Heart left ventricle (tissue), 16 donors: ENCODE data around the gene AKAP10. TPM values are rescaled to one million over a fixed set of nuclear protein-coding genes. Genes with fewer than 3 reads are reported as not detected.

Source experiments
- ATAC-seq, 4 donors: fragments of 200-7000 bp; cut with Tn5 transposase; one replicate each; pipeline ENCODE4 v1.9.1; 2020 to 2022; ENCODE audit warnings: moderate library complexity in 4 of 4, mild to moderate bottlenecking in 3 of 4, moderate number of reproducible peaks in 1 of 4
- DNase-seq, 5 donors: peaks; one replicate each; pipeline ENCODE4 v3.0.0-alpha.2; 2020
- H3K27ac ChIP-seq, 12 donors: fragments of 200-600 bp; sonication (generic) in 4 of 12; one replicate each; pipeline versions ENCODE4 v1.5.0 to v1.8.0; 2016 to 2022; ENCODE audit warnings: mild to moderate bottlenecking in 2 of 12
- H3K27me3 ChIP-seq, 9 donors: fragments of 200-600 bp; sonication (generic) in 2 of 9; one replicate each; pipeline versions ENCODE4 v1.5.1 to v1.8.0; 2016 to 2022; ENCODE audit warnings: mild to moderate bottlenecking in 3 of 9
- H3K36me3 ChIP-seq, 9 donors: fragments of 200-600 bp; sonication (generic) in 2 of 9; one replicate each; pipeline versions ENCODE4 v1.5.0 to v1.8.0; 2018 to 2022; ENCODE audit warnings: mild to moderate bottlenecking in 2 of 9
- H3K4me1 ChIP-seq, 12 donors: fragments of 200-600 bp; sonication (generic) in 4 of 12; one replicate each; pipeline versions ENCODE4 v1.5.0 to v1.8.0; 2016 to 2022; ENCODE audit warnings: mild to moderate bottlenecking in 3 of 12
- H3K4me3 ChIP-seq, 12 donors: fragments of 200-600 bp; sonication (generic) in 4 of 12; one replicate each; pipeline versions ENCODE4 v1.5.0 to v1.8.0; 2017 to 2022; ENCODE audit warnings: mild to moderate bottlenecking in 9 of 12, moderate library complexity in 4 of 12
- H3K9me3 ChIP-seq, 12 donors: fragments of 200-600 bp; sonication (generic) in 4 of 12; one replicate each; pipeline versions ENCODE4 v1.5.0 to v1.8.0; 2016 to 2022; ENCODE audit warnings: mild to moderate bottlenecking in 1 of 12
- POLR2A ChIP-seq, 2 donors: fragments of 450-650 bp; IDR thresholded peaks; one replicate each; pipeline ENCODE4 v1.6.1; 2017; ENCODE audit warnings: antibody characterized with exemption in 2 of 2, mild to moderate bottlenecking in 2 of 2, moderate library complexity in 2 of 2
- WGBS, 4 donors: extraction: QIAGEN DNeasy Blood & Tissue Kit in 2 of 4; methylation state at CpG; one replicate each; pipeline versions ENCODE4 v1.1.5 to v1.1.7; 2013 to 2018; 5-methylcytosine and 5-hydroxymethylcytosine counted together
- intact Hi-C, 10 donors: fragments of 100-400 bp; cut with DNase I; formaldehyde crosslinking; loops; one replicate each; pipeline versions ENCODE4 v1.11.1 to v1.14.2; 2022
- polyA plus RNA-seq, 2 donors: library from polyadenylated mRNA; stranded (reverse); fragments of 200-250 nt; gene quantifications; one replicate each; pipeline ENCODE4 v1.2.3, GENCODE V29; 2013
- total RNA-seq, 9 donors: library from RNA; depleted of rRNA in 2 of 9; stranded (reverse); fragments of >200 nt in 2 of 9; fragmentation: NEBNext Ultra II Directional in 3 of 9; extraction: Animal tissue kit (Norgen Biotek cat#: 25700) in 3 of 9; gene quantifications; one replicate each; pipeline versions ENCODE4 v1.1.0 to v1.2.4, GENCODE V29; 2016 to 2023
- TF ChIP-seq, protein P1 (sequence below), 12 donors: fragments of 200-600 bp; sonication (generic) in 4 of 12; IDR thresholded peaks; one replicate each; pipeline versions ENCODE4 v1.5.0 to v1.8.0; 2018 to 2022; ENCODE audit warnings: antibody characterized with exemption in 12 of 12, mild to moderate bottlenecking in 5 of 12
- donor health status: ischemic (EF 13 %, LVEDD 7.1; RV severe dilation, severe dysfunction).
- donor health status: healthy with polysubstance abuse.
- donor health status: DM: no; HTN: yes; CAD: no.
- donor health status: DM: no; HTN: no; CAD: no.
- donor health status: ischemic (EF 25% LVEDD 6.9; RV normal size, moderate dysfunction).
- donor health status: ischemic (EF 25% LVEDD 5.7; RV mildly dilated, moderate dysfunction).
- donor health status: healthy.
- donor health status: DM: yes; HTN: yes; CAD: no.
- donor health status: ischemic (EF 35%, LVEDD 5.7; RV mildly dilated, moderate dysfunction).
- donor health status: nonischemic (EF 11% LVEDD 7.7; RV severe dilation, severe dysfunction).
- donor health status: DM: yes; HTN: yes; CAD: no.
- donor health status: PGD.
- donor health status: ischemic (EF 29% LVEDD 5.4; RV normal size, mild dysfunction).
- donor health status: nonischemic (EF 23%, LVEDD 6.1; RV moderate dilation, normal function).

The AKAP10 gene
- total and polyA plus RNA-seq, 11 donors, result 4.4 to 25.0 (median 13.7) TPM

DNA sequence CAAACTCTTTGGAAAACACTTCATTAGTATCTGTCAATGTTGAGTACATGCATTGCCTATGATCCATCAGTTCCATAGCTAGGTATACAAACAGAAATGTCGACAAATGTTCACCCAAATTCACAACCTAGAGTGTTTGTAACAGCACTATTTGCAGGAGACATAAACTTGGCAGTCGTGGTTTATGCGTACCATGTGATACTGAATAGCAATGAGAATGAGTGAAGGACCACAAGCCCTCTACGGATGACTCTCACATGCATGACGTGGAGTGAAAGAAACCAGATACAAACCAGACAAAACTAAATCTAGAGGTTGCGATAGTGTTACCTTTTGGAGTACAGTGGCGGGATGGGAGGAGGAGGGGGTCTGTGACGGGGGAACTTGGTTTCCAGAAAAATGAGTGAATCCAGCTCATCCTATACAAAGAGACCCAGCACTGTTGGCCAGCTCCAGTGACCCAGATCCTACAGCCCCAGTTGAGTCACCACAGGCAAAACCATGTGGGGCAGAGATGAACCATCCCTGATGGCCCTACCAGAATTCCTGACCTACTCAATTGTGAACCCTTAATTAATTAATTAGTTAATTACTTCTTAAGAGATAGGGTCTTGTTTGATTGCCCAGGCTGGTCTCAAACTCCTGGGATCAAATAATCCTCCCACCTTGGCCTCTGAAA, 94.0 kb downstream of the AKAP10 start:
- no peaks in the 10 kb centered on the region for H3K9me3 ChIP-seq
- no peaks in the 10 kb centered on the region for H3K27me3 ChIP-seq
- intact Hi-C loops, result no loop called here
- DNase-seq (no peak), ATAC-seq (peak in 3 of 4 donors; percentile 46 to 62 (median 58))
- H3K4me1 ChIP-seq, result peaks cover 0 to 4% (median 0%) of the 10 kb centered on the region in 12 donors
- no peaks in the 10 kb centered on the region for H3K36me3 ChIP-seq
- TF ChIP-seq POLR2A (IDR thresholded peaks at IDR 0.05), result no peak
- TF ChIP-seq, protein P1, sequence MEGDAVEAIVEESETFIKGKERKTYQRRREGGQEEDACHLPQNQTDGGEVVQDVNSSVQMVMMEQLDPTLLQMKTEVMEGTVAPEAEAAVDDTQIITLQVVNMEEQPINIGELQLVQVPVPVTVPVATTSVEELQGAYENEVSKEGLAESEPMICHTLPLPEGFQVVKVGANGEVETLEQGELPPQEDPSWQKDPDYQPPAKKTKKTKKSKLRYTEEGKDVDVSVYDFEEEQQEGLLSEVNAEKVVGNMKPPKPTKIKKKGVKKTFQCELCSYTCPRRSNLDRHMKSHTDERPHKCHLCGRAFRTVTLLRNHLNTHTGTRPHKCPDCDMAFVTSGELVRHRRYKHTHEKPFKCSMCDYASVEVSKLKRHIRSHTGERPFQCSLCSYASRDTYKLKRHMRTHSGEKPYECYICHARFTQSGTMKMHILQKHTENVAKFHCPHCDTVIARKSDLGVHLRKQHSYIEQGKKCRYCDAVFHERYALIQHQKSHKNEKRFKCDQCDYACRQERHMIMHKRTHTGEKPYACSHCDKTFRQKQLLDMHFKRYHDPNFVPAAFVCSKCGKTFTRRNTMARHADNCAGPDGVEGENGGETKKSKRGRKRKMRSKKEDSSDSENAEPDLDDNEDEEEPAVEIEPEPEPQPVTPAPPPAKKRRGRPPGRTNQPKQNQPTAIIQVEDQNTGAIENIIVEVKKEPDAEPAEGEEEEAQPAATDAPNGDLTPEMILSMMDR (IDR thresholded peaks at IDR 0.05), result no peak
- 43 to 57% (median 52%) methylated on average over 8 of the region's 8 CpGs for WGBS, 4 donors
- H3K27ac ChIP-seq, result no peak overlapping the region
- no peak overlapping the region for H3K4me3 ChIP-seq

DNA sequence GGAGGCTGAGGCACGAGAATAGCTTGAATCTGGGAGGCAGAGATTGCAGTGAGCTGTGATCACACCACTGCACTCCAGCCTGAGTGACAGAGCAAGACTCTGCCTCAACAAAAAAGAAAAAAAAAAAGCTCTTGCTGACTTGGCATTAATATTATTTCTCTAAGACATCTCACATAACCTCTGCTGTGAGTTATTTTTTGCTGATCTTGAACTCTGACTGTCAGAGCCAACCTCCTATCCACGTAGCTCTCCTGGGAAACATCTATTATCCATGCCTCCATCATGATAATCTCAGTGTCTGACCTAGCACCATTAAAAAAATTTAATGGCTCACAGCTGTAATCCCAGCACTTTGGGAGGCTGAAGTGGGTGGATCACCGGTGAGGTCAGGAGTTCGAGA, 97.2 kb downstream of the AKAP10 start:
- Histone ChIP-seq H3K27ac (no peak overlapping the region), H3K27me3 (no peaks in the 10 kb centered on the region), H3K4me1 (peaks cover 0 to 31% (median 0%) of the 10 kb centered on the region in 12 donors), H3K36me3 (no peaks in the 10 kb centered on the region), H3K9me3 (no peaks in the 10 kb centered on the region), H3K4me3 (no peak overlapping the region)
- intact Hi-C loops, result no loop called here
- ATAC-seq, result no peak
- 87 to 91% (median 89%) methylated on average over 4 of the region's 4 CpGs for WGBS, 4 donors
- no peak for TF ChIP-seq POLR2A (IDR thresholded peaks at IDR 0.05)
- TF ChIP-seq, protein P1 (IDR thresholded peaks at IDR 0.05), result no peak
- no peak for DNase-seq

DNA sequence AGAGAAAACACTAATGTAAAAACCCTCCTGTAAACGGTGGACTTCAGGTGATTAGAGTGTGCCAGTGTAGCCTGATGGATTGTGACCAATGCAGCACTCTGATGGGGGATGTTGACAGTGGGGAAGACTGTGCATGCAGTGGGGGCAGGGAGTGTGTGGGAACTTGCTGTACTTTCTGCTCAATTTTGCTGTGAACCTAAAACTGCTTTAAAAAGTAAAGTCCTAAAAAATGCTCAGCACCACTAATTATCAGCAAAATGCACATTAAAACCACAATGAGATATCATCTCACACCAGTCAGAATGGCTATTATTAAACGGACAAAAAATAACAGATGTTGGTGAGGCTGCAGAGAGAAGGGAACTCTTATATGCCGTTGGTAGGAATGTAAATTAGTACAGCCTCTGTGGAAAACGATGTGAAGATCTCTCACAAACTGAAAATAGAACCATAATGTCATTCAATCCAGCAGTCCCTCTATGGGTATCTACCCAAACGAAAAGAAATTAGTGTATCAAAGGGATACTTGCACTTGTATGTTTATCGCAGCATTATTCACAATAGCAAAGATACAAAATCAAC, 100.2 kb downstream of the AKAP10 start:
- peak overlapping the region in 1 of 12 donors; percentile 83 for H3K27ac ChIP-seq
- intact Hi-C loops, result no loop called here
- no peaks in the 10 kb centered on the region for H3K27me3 ChIP-seq
- TF ChIP-seq, protein P1 (IDR thresholded peaks at IDR 0.05), result no peak
- TF ChIP-seq POLR2A (IDR thresholded peaks at IDR 0.05), result no peak
- DNase-seq (no peak), ATAC-seq (no peak)
- H3K9me3 ChIP-seq, result no peaks in the 10 kb centered on the region
- no peak overlapping the region for H3K4me3 ChIP-seq
- 53 to 58% (median 54%) methylated on average over 6 of the region's 6 CpGs for WGBS, 4 donors
- H3K4me1 ChIP-seq, result peaks cover 0 to 42% (median 0%) of the 10 kb centered on the region in 12 donors
- no peaks in the 10 kb centered on the region for H3K36me3 ChIP-seq

DNA sequence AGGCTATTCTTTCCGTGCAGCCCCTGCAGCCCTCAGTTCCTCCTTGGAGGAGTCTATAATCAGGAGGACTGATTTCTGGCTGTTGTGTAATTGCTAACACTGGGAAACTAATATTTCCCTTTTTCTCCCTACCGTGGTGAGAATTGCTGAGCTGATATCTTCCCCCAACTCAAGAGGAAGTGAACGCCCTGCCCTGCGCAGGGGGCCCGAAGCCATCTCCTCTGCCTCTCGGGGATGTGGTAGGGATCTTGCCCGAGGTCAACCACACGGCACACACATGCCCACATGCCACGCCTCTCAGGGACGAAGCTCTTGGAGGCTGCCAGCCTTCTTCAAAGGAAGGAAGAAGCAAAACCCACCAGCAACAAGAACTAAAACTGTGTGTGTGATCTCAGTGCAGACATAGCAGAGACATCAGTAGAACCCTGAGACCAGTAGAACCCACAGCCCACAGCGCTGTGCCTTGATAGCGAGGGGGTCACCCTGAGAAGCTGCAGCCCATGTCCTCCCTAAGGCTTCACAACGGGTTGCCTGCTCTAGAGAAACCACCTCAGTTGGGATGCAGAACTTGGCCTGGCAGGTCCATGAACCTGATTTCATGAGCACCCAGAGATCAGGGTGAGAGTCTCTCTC, 101.0 kb downstream of the AKAP10 start:
- ATAC-seq (peak; percentile 55 to 92 (median 85)), DNase-seq (peak; percentile 57 to 81 (median 64))
- Histone ChIP-seq H3K27me3 (no peaks in the 10 kb centered on the region), H3K9me3 (no peaks in the 10 kb centered on the region), H3K4me1 (peaks cover 0 to 42% (median 0%) of the 10 kb centered on the region in 12 donors), H3K27ac (peak overlapping the region in 1 of 12 donors; percentile 83), H3K4me3 (no peak overlapping the region), H3K36me3 (no peaks in the 10 kb centered on the region)
- intact Hi-C loops, result no loop called here
- TF ChIP-seq, protein P1 (IDR thresholded peaks at IDR 0.05), result no peak
- TF ChIP-seq POLR2A (IDR thresholded peaks at IDR 0.05), result no peak
- WGBS, 4 donors, result 62 to 68% (median 65%) methylated on average over 10 to 13 of the region's 13 CpGs
